ENCODE results near the gene RAB36.

The RAB36 gene

DNA sequence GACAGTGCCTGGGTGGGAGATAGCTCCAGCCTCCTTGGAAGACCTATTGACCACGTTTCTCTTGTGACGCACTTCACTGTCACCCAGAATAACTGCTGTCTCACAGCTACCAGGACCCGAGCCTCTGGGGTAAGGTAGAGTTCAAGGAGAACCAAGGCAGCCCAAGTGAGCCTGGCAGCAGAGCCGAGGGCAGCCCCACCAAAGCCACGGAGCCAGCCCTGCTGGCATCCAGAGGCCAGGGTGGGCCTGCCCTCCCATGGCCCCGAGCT, 36.3 kb upstream of the RAB36 start:
- no peak for FAIRE-seq

DNA sequence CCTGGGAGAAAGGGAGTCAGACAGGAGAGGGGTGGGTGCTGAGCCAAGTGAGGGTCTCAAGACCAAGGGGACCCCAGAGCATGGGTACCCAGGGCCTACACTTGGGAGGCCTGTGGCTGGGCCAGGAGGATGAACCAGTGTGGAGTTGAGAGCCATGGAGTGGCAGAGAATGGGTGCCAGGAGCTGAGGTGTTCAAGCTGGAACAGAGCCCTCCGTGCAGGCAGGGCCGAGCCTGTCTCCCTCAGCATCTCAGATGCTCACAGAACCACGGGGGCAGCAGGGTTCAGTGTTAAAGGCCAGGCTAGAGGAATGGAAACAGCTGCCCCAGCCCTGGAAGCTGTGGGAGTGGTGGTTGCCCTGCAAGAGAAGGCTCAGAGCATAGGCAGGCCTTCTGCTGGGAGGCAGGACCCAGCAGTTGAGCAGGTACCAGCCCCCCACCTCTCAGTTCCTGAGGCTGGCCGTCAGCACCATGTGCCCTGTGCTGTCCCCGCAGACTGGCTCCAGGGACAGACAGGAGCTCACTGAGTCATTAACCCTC, 35.8 kb upstream of the RAB36 start:
- FAIRE-seq = no peak

DNA sequence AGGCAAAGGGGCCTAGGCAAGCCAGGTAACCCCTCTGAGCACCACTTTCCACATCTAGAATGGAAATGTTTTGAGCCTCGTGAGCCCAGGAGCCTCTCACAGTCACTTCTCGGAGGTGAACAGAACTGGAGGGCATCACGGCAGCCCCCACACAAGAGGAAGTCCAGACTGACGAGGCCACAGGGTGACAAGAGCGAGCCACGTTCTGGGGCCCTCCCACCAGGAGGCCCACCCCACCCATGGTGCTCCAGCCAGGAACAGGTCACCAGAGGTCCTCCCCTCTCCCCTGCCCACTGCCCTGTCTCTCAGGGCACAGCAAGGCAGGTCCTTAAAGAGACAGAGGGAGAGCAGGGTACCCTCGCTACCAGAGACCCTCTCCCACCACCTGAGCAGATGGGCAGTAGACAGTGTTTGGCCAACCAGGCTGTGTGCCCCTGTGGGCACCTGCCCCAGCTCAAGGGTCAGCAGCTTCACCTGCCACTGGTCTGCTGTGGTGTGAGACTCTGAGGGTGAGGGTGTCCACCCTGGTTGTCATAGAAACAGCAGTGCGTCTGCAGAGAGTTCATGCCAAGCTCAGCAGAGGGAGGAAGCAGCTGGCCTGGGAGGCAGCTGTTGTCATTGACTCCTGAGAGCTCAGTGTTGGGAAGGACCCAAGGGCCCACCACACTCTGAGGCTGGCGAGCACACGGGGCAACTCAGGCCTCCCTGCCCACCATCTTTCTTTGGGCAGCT, 34.9 kb upstream of the RAB36 start:
- no peak for FAIRE-seq

DNA sequence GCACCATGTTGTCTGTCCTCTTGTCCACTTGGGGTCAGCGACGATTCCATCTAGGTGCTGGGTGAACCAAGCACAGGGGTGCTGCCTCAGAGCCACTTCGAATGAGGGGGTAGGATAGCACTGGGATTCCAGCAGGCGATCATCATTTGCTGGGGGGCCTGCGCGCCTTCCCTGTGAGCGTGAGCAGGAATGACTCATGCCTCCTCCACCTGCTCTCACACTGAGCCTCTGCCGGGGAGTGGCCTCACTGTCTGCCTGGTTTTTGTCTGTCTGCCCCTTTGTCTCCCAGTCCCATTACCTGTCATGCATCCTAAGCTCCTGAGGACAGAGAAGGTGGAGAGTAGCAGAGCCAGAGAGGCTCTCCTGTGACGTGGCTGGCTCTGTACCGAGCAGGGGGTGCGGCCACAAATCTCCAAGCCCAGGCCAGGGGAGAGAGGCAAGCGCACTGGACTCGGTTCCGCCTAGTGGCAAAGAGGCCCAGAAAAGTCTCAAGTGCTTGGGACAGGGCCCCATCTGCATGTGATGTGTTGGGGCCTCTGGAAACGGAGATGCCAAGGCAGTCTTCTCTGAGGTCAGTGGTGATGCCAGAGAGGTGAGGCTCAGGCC, 34.3 kb upstream of the RAB36 start:
- FAIRE-seq = no peak

DNA sequence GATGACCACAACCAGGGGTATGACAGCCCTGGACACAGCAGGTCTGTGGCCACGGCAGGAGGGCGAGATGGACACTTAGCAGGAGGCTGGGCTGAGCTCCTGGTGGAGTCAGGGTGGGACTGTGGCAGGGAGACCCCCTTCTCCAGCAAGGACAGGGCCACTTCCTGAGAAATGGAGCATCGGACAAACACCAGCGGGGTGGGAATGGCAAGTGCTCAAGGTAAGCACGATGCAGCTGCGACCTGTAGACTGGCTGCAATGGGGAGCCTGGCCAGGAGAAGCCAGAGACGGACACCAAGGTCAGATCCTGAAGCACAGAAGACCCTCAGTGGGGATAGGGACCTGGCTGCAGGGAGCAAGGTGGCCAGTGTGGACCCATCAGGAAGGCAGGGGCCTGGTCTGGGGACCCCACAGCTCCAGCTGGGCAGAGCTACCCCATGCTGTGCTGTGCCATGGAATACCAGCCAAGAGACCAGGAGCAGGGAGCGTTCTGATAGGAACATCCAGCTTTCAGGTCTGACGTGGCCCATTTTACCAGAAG, 32.7 kb upstream of the RAB36 start:
- FAIRE-seq = no peak

DNA sequence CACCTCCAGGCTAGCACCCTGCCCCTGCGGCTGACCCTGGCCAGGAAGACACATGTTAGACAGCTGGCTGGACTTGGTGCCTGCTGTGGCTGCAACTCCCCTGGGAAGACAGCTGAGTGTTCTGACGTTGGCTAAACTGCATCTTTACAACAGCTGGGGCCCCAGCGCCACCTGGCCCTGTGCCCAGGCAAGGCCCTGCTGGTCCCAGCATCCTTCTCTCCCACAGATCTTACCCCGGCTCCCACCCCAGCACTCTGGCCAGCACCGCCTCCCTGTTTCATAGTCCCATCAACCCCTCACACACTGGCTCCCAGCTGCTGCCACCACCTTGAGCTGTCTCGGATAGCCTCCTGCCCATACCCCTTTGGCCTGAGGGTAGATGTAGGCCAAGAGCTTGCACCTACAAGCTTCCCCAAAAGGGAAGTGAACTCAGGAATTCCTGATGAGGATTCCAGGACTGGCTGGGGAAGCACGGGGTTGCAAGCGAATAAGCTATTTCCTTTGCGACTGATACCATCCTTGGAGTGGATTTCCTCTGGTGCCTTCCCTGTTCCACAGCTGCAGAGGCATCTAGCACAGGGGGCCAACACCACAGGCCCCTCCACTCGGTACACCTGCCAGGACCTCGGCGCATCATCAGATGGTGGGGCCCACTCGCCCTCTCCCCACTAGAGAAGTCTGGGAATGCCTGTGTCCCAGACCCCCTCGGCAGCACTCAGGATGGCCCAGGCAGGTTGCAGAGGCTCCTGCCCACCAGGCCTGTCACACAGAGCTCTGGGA, 32.0 kb upstream of the RAB36 start:
- FAIRE-seq = no peak

DNA sequence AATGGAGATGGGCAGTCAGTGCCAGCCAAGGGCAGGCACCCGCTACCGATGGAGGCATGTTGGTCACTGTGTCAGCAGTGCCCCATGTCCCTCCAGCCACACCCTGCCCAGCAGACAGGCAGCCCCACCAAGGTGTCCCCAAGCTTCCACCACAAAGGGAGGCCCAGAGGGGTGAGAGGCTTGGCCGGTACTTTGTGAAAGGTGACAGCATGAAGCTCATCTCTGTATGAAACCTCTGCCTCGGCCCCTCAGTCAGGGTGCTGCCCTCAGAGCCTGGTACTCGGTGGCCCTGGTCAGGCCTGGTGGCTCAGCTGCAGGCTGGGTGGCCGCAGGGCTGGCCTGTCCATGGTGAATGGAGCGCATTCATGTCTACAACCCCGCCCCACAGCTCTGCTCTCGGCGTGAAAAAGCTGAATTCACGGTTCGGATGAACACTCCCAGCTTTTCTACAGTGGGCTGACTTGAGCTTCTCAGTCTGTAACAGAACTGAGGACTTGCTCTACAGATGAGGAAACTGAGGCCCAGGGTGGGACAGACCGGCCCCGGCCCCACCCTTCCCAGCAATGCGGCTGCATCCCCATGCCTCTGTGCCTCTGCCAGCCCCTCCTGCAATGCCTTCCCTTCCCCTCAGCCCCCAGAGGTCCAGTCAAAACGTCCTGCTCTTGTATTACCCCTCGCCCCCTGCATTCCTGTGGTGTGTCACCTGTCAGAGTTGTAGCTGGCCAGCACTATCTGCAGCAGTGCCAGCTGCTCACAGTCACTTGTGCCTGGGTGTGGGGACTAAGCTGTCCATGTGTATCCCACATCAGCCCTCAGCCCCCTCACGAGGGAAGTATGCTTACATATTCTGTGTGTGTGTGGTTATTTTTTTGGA, 31.2 kb upstream of the RAB36 start:
- FAIRE-seq = no peak

DNA sequence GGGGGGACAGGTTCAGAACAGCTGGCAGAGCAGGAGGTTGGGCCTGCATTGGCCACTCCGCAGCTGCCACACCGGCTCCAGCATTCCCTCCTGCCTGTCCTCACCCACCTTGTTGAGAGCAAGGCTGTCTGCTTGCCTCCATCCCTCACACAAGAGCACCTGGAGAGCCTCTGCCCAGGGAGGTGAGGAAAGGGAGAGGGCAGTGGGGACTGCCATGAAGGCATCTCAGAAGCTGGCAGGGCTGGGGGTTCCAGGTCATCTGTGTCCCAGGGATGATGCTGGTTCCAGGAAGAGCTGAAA, 30.6 kb upstream of the RAB36 start:
- FAIRE-seq = no peak

DNA sequence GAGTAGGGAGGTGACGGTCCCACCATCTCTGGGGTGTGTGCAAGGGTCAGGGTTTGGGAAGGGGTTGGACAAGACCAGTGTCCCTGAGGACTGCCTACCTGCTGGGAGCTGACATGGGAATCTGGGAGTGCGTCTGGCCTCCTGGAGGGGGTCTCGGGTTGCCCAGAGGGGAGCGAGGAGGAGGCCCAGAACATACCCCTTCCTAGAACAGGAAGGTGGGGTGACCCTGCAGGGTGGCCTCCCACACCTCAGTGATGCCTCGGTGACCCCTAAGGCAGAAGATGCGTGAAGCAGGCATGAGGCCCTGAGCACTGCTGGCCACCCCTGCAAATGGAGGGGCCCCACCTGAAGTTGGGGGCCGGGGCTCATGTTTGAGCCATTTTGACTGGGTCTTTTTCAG, 29.9 kb upstream of the RAB36 start:
- no peak for FAIRE-seq

DNA sequence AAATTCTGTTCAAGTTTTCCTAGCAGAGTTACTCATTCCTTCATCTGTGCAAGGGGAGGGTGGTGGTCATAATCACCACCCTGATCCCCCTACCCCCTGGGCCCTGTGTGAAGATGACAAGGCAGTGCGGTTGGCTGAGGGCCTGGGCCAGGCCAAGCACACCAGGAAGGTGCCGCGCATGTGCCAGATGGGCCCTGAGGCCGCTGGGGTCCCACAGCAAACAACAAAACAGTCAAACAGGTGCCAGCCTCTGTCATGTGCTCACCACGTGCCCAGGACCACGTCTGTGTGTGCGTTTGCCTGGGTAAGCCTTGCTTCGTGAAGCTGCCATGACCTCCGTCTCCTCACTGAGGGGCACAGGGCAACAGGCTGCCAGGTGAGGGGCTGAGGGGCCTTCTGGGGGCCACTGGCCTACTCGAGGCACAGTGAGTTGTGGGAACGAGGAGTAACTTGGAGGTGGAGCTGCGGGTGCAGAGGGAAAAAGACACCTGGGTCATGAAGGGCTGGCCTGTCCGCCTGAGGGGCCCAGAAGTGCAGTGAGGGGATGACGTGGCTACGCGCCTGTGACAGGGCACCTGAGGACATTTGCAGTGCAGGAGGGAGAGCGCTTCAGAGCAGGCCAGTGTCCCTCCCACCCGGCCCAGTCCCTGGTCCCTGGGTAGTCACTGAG, 29.3 kb upstream of the RAB36 start:
- FAIRE-seq = no peak

DNA sequence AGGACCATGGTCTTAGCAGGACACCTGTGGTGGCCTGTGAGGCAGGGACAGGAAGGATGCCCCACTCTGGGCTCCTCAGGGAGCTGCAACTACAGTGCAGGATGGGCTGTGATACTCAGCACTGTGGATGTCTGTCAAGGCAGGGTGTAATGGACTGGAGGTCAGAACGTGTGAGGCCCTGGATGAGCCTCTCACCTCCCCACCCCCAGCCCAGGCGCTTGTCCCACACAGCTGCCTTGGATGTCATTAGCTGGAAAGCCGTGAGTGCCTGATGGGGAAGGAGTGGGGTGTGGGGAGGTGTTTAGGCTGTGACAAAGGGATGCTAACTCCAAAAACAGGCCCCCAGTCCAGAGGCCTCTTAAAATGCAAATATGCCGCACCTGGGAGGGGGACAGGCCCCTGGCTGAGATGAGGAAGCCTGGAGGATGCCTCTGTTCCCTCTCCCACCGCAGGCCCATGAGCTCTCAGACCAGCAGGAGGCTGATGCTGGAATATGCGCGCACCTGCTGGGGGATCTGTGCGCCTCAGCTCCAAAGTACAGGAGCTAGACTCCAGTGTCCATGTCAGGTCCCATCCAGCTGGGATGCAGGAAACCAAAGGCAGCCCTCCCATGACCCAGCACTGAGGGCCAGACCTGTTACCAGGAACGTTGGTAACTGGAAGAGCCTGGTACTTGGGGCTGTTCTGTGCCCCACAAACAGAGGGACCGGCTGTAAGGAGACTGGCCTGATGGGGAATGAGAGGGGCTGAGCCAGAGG, 28.6 kb upstream of the RAB36 start:
- FAIRE-seq = no peak

DNA sequence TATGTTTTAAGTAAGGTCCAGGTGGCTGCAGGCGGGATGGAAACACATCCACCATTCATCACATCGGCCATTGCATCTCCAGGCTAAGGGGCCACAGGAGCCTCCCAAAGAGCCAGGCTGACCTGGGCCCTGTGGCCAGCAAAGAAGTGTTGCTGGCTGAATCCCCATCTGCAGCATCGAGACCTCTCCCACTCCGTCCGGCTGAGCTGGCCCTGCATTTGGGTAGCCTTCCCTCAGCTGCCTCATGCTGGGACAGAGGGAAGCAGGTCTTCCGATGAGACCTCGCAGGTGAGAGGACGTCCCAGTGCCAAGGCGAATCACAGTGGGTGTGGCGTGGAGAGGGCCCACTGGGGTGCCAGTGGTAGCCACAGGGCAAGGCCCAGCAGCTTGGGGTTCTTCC, 28.0 kb upstream of the RAB36 start:
- no peak for FAIRE-seq

DNA sequence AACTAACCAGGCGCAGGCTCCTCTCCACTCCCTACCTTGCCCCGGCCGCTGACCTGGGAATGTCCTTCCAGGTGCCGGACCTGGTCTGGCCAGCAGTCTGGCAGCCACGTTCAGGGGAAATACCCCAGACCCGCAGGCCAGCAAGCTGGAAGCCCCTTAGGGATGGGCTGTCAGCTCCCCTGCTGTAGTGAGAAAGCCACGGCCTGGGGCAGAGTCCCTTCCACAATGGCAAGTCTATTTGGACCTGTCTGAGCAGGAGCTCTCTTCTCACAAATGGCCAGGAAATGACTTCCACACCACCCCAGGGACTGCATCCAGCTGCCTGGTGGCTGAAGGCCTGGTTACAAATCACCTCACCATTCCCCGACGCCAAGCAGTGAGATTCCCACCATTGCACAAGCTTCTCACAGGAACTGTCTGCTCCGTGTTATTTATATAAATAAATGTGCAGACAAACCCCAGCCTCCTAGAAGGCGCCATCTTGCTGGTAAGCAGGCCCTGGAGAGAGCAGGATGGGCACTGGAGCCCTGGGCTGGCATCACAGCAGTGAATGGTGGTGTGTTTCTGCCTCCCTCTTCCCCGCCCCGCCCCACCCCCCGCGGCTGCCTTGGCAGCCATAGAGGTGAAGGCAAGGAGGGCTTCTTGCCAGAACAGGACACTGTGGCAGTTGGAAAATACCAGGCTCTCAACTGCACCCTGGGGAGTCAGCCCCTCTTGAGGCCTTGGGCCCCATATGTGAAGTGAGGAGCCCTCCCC, 27.2 kb upstream of the RAB36 start:
- no peak for FAIRE-seq

DNA sequence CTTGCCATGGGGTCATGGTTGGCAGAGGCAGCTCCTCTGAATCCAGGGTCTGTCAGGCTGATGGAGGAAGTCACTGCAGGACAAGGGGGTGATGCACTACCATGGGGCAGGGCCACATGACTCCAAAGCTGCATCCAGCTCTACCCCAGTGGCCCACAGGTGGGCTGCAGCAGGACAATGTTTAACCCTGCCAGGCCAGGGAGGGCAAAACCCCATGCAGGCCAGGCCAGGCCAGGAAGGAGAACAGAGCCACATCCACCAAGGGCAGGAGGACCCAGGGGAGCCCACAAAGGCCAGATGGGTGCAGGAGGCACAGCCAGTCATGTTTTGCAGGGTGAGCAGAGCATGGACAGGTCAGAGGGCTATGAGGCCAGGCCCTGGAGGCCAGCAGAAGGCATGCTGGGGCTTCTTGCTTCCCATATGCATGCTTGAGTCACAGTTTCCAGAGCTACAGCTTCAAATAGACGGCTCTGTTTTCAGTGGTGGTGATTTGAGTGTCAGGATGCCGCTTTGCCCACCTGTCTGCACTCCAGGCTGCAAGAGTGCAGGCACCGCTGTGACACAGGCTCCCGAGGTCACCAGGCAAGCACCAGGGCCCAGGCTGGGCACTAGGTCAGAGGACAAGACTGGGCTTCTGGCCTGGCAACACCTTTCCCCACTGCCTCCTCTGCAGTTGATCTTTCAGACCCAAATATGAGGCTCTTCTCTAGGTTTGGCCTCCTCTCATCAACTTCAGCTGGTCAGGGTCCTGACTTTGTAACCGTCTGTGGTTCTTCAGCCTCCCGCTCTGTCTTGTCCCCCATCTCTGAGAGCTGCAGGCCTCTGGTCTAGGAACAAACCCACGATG, 26.4 kb upstream of the RAB36 start:
- FAIRE-seq = no peak

DNA sequence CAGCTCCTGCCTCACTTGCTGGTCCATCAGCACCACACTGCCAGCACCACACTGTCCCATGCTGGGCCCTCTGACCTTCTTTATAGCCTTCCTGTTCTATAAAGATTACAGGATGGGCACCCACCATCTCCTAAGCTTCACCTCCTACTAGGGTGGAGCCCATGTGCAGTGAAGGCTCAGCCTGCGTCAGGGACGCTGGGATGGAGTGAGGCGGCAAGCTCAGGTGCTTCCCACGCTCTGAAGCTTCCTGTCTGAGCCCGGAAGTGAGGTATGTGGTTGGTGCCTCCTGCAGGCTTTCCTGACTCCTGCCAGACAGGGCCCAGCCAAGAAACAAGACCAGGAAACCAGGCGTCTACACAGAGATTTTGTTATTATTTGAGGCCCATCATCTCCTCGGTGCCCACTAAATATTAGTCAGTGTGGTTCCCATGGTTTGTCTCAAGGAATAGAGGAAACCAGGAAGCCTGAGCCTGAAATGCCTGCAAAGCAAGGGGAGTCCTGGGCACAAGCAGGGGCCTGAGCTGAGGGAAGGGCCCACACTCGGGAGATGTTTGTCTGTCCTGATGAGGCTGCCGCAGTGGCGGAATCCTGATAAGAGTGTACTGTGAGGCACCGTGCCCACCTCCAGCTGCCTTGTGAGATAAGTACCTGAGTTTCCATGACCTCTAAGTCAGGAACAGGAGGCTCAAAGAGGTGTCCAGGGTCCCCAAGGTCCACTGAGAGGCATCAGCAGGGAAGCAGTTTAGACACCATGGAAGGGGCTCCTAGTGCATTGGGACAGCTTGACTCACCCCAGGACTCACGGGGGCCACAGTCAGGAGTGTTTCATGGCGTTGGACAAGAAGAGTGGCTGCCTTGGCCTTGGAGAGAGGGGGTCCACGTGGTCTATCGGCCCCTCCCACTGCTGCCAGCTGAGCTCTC, 25.5 kb upstream of the RAB36 start:
- no peak for FAIRE-seq

DNA sequence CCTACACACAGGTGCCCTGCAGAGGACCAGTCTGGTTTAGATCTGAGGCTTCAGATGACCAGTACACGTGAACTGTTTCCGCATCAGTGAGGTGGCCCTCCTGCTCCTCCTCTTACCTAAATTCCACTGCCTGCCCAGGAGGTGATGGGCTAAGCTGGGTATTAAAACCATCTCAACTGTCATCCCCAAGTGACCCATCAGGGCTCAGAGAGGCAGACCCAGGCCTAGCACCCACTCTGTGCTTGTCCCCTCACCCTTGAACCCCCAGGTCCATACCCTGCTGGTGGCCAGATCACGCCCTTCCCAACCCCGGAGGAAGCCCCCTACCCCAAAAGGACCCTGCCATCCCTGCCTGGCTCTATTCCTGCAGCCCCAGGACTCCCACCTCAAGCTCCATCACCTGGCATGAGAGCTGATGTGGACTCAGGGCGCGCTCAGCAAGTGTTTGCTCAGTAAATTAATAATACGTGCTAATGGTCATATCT, 24.8 kb upstream of the RAB36 start:
- no peak for FAIRE-seq

DNA sequence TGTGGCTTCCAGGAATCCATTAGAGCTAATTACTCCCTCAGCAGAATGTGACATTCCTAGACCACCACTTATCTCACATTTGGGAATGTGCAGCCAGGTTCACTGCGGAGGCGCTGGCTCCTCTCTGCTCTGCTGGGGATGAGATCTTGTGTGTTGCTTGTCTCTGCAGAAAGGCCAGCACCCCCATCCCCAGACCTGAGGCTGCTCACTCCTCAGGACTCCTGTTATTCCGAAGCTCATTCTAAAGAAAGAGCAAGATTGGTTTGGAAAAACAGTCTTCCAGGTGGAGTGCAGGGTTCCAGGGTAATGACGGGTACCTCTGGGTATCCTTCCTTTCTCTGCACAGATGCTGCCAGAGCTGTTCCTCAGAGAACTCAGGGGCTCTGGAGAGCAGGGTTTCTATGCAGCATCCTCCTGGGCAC, 24.3 kb upstream of the RAB36 start:
- no peak for FAIRE-seq

DNA sequence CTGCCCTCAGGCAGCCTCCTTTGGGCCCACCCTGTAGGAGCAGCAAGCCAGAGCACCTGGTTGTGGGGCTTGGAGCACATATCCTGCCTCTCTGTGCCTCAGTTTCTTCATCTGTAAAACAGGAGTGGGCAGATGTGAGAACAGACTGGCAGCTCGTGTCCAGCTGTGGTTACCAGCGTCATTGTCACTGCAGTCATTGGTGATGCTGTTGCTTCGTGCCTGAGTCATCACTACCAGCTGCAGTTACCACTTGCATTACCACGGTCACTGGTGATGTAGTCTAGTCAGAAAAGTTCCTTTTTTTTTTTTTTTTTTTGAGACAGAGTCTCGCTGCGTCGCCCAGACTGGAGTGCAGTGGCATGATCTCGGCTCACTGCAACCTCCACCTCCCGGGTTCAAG, 23.9 kb upstream of the RAB36 start:
- no peak for FAIRE-seq
